Common myeloid progenitor, CD34-positive (primary cell): Measurements from ENCODE around the gene DENND1A.
"Not testable (repeated sequence)": the region's sequence is repeated elsewhere in the genome, so short reads cannot be mapped to it uniquely, and the experiment has no call there.

ENCODE experiments used
- CTCF ChIA-PET: fragments of 350-600 bp; sonication (Branson Sonifier 250); formaldehyde crosslinking; loops from one replicate; lab custom pipeline; 2021; ENCODE audit warnings: antibody characterized with exemption; lab: Charles Lee
- POLR2A ChIA-PET: fragments of 350-600 bp; sonication (Branson Sonifier 250); formaldehyde crosslinking; loops from one replicate; lab custom pipeline; 2021; ENCODE audit warnings: antibody characterized with exemption; lab: Charles Lee
- DNase-seq, 3 donors: peaks; one replicate each; pipeline versions ENCODE4 v3.0.0 to v3.0.0-alpha.2; 2013
- H3K27ac ChIP-seq, 2 experiments: 1 replicate in 1 of 2; 2 replicates in 1 of 2; pipeline ENCODE4 v1.7.0; 2013; ENCODE audit warnings: inconsistent platforms in 2 of 2, low read length in 2 of 2, mild to moderate bottlenecking in 2 of 2, low read depth in 1 of 2, moderate library complexity in 1 of 2; ENCODE audit not compliant: severe bottlenecking in 2 of 2, insufficient read depth in 1 of 2, poor library complexity in 1 of 2
- H3K27me3 ChIP-seq, 5 experiments: replicated peaks in 2 of 5; 1 replicate in 3 of 5; 2 replicates in 2 of 5; pipeline versions ENCODE4 v1.6.1 to v1.7.0; 2013; ENCODE audit warnings: low read length in 4 of 5, mild to moderate bottlenecking in 2 of 5, moderate library complexity in 2 of 5, inconsistent platforms in 1 of 5; ENCODE audit not compliant: insufficient read depth in 5 of 5, control insufficient read depth in 4 of 5
- H3K36me3 ChIP-seq, 4 experiments: 1 replicate in 2 of 4; 2 replicates in 2 of 4; pipeline versions ENCODE4 v1.6.1 to v1.7.0; 2013; ENCODE audit warnings: low read length in 3 of 4, control low read depth in 1 of 4, mild to moderate bottlenecking in 1 of 4; ENCODE audit not compliant: control insufficient read depth in 4 of 4, insufficient read depth in 4 of 4
- H3K4me1 ChIP-seq, 4 experiments: 1 replicate in 3 of 4; 2 replicates in 1 of 4; pipeline versions ENCODE4 v1.6.1 to v1.7.1; 2013; ENCODE audit warnings: low read length in 3 of 4, mild to moderate bottlenecking in 3 of 4, control low read depth in 1 of 4, inconsistent platforms in 1 of 4, moderate library complexity in 1 of 4; ENCODE audit not compliant: control insufficient read depth in 4 of 4, insufficient read depth in 4 of 4; ENCODE audit errors: control extremely low read depth in 1 of 4
- H3K4me3 ChIP-seq, 7 experiments: 1 replicate in 4 of 7; 2 replicates in 3 of 7; pipeline versions ENCODE4 v1.5.1 to v1.7.0; 2013; ENCODE audit warnings: mild to moderate bottlenecking in 7 of 7, low read length in 6 of 7, moderate library complexity in 6 of 7, inconsistent platforms in 2 of 7, low read depth in 2 of 7, control low read depth in 1 of 7; ENCODE audit not compliant: insufficient read depth in 4 of 7, control insufficient read depth in 1 of 7; ENCODE audit errors: extremely low read depth in 1 of 7
- H3K9me3 ChIP-seq, 5 experiments: 1 replicate in 4 of 5; 2 replicates in 1 of 5; pipeline versions ENCODE4 v1.6.1 to v1.7.1; 2013; ENCODE audit warnings: low read length in 4 of 5, mild to moderate bottlenecking in 2 of 5, inconsistent platforms in 1 of 5, low read depth in 1 of 5, moderate library complexity in 1 of 5; ENCODE audit not compliant: control insufficient read depth in 4 of 5, insufficient read depth in 2 of 5; ENCODE audit errors: control extremely low read depth in 1 of 5
- WGBS: methylation state at CpG from one replicate; pipeline ENCODE4 v1.1.5; 2013; ENCODE audit not compliant: insufficient coverage; 5-methylcytosine and 5-hydroxymethylcytosine counted together

DENND1A gene

GRCh38 chr9:123823194-123823947 is 106.6 kb downstream of the DENND1A start:
- DNase-seq, result peak; percentile 26 to 52 (median 31)
- WGBS, result 25% methylated on average over 7 of the region's 7 CpGs
- ChIA-PET CTCF (interaction anchor here (1.4 kb wide), 1 partner anchor 137 kb away, joined by 3 read pairs; no protein-coding TSS in a partner anchor), POLR2A (no interaction called here)
- H3K4me3 ChIP-seq, result peak overlapping the region in 1 of 7 experiments; percentile 10
- H3K27ac ChIP-seq, result no peak overlapping the region
- peaks cover 1 to 27% (median 8%) of the 10 kb centered on the region in 5 experiments for H3K9me3 ChIP-seq
- H3K36me3 ChIP-seq, result peaks cover 0 to 3% (median under 1%) of the 10 kb centered on the region in 4 experiments
- H3K27me3 ChIP-seq, result no peaks in the 10 kb centered on the region
- peaks cover 4 to 13% (median 11%) of the 10 kb centered on the region in 4 experiments for H3K4me1 ChIP-seq

DNA sequence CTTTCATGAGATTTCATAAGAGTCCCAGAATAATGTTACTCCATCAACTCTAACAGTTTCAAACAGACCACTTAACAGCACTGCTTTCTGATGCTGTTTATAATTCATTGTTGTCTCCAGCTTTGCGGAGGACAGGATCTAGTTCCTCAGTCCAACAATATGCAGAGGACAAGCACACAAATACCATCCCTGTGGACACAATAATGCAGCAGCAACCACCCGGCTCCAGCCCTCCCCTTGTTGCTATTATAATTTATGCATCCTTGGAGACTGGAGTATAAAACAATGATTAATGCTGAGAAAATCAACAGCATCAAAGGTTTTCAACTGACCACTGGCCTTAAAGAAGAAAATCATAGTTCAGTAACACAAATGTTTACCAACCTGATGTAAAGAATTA is 108.3 kb downstream of the DENND1A start:
- ChIA-PET POLR2A (no interaction called here), CTCF (interaction anchor here (1.2 to 1.6 kb wide), 2 partner anchors 14 to 28 kb away, joined by 3 read pairs; no protein-coding TSS in a partner anchor)
- Histone ChIP-seq H3K4me1 (peaks cover 4 to 16% (median 11%) of the 10 kb centered on the region in 4 experiments), H3K27me3 (no peaks in the 10 kb centered on the region), H3K4me3 (no peak overlapping the region), H3K36me3 (peaks cover 0 to 3% (median under 1%) of the 10 kb centered on the region in 4 experiments), H3K9me3 (peaks cover 0 to 13% (median 4%) of the 10 kb centered on the region in 5 experiments), H3K27ac (no peak overlapping the region)
- no peak for DNase-seq
- 100% methylated on average over 1 of the region's 2 CpGs for WGBS

DNA sequence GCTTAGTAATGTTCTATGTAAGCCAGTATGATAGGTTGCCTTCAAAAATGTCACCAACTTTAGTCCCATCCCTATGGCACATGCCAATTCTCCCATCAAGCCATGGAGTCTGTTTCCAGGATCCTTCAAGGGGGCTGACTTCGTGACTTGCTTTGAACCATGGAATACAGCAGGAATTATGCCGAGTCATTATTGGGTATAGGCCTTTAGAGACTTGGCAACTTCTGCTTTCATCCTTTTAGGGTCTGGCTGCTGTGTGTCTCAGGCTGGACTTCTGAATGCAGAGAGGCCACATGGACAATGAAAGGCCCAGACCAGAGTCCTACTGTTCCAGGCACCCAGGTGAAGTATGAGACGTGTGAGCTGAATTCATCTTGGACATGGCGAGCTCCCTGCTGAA is 109.8 kb downstream of the DENND1A start:
- no peaks in the 10 kb centered on the region for H3K9me3 ChIP-seq
- no peaks in the 10 kb centered on the region for H3K27me3 ChIP-seq
- WGBS, result 100% methylated on average over 3 of the region's 4 CpGs
- DNase-seq, result peak in 2 of 3 donors; percentile 58 to 67
- peaks cover 4 to 16% (median 11%) of the 10 kb centered on the region in 4 experiments for H3K4me1 ChIP-seq
- H3K27ac ChIP-seq, result no peak overlapping the region
- POLR2A ChIA-PET, result no interaction called here
- H3K4me3 ChIP-seq, result no peak overlapping the region
- H3K36me3 ChIP-seq, result no peaks in the 10 kb centered on the region
- CTCF ChIA-PET, result interaction anchor here (0.8 kb wide), 1 partner anchor 10 kb away, joined by 3 read pairs; no protein-coding TSS in a partner anchor

DNA sequence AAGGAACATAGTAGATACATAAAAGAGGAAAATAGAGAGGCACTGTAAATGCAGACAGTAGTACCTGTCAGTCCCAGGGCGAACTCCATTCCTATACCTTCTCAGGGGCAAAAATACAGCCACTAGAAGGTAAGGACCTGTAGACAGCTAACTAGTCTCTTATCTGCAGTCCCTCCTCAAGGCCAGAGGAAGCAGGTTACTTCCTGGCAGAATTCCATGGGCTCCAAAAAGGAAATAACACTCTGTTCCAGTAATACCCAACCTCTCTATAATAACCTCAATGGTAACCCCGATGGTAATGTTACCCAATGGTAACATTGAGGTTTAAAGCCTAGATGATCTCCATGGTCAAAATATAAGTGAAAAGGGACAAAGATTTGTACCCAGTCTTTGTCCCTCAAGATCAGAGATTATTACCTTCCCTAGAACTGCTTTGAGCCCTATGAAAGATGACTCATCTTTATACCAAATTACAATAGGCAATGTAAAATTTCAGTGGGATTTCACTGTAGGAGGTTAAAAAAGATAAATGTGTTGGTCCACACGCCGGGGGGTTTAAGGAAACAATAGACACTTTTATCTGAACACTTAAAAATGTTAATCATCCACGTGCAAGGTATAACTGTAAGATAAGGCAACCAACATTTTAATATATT is 113.0 kb downstream of the DENND1A start:
- no peaks in the 10 kb centered on the region for H3K27me3 ChIP-seq
- no peak overlapping the region for H3K27ac ChIP-seq
- CTCF ChIA-PET, result no interaction called here
- no peaks in the 10 kb centered on the region for H3K36me3 ChIP-seq
- H3K9me3 ChIP-seq, result no peaks in the 10 kb centered on the region
- POLR2A ChIA-PET, result no interaction called here
- peak in 1 of 3 donors; percentile 11 for DNase-seq
- peaks cover 0 to 9% (median 5%) of the 10 kb centered on the region in 4 experiments for H3K4me1 ChIP-seq
- H3K4me3 ChIP-seq, result no peak overlapping the region
- WGBS, result 75% methylated on average over 1 of the region's 5 CpGs

DNA sequence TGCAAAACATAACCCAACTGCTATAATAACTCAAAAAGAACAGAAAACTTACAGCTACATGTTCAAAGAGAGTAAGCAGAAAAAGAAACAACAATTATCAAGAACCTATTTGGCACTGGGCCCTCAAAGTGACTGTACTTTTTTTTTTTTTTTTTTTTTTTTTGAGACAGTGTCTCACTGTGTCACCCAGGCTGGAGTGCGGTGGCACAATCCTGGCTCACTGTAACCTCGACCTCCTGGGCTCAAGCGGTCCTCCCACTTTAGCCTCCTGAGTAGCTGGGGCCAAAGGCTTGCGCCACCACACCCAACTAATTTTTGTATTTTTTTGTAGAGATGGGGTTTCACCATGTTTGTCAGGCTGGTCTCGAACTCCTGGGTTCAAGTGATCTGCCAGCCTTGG is 114.1 kb downstream of the DENND1A start:
- CTCF ChIA-PET, H3K36me3 ChIP-seq, H3K27me3 ChIP-seq, H3K4me3 ChIP-seq, H3K4me1 ChIP-seq, H3K27ac ChIP-seq, H3K9me3 ChIP-seq, POLR2A ChIA-PET: not testable (repeated sequence)
- WGBS, result 87% methylated on average over 3 of the region's 5 CpGs
- DNase-seq, result peak in 1 of 3 donors; percentile 7

- Histone ChIP-seq H3K27ac (no peak overlapping the region), H3K27me3 (no peaks in the 10 kb centered on the region), H3K36me3 (peaks cover 0 to 2% (median 0%) of the 10 kb centered on the region in 4 experiments), H3K9me3 (no peaks in the 10 kb centered on the region), H3K4me3 (no peak overlapping the region), H3K4me1 (peaks cover 0 to 7% (median 0%) of the 10 kb centered on the region in 4 experiments)
- POLR2A ChIA-PET, result no interaction called here
- no CpG with 5 or more reads among the region's 1 CpG for WGBS
- CTCF ChIA-PET, result no interaction called here
- DNase-seq, result no peak
These were observed 115.4 kb downstream of the DENND1A start for GRCh38 chr9:123814496-123814895.

GRCh38 chr9:123812984-123813383 is 116.9 kb downstream of the DENND1A start:
- WGBS, result no CpG with 5 or more reads among the region's 3 CpGs
- ChIA-PET CTCF (no interaction called here), POLR2A (no interaction called here)
- H3K9me3 ChIP-seq, result no peaks in the 10 kb centered on the region
- peaks cover 0 to 2% (median 0%) of the 10 kb centered on the region in 4 experiments for H3K36me3 ChIP-seq
- peak in 2 of 3 donors; percentile 17 to 26 for DNase-seq
- peaks cover 0 to 7% (median 0%) of the 10 kb centered on the region in 4 experiments for H3K4me1 ChIP-seq
- no peak overlapping the region for H3K4me3 ChIP-seq
- no peak overlapping the region for H3K27ac ChIP-seq
- H3K27me3 ChIP-seq, result no peaks in the 10 kb centered on the region
